Mesothelial cell of epicardium (in vitro differentiated cells): Measurements from ENCODE around the gene CTBP2. TPM values are rescaled to one million over a fixed set of nuclear protein-coding genes. Genes with fewer than 3 reads are reported as not detected.

Experiments
- DNase-seq, 2 experiments: peaks; one replicate each; pipeline ENCODE4 v3.0.0; 2021; ENCODE audit warnings: low spot score in 2 of 2; ENCODE audit not compliant: unreplicated experiment in 2 of 2
- H3K27ac Mint-ChIP-seq: 2 replicates; pipeline ENCODE4 v1.8.0; 2021; ENCODE audit warnings: mixed read lengths
- H3K27me3 Mint-ChIP-seq: 2 replicates; pipeline ENCODE4 v1.8.0; 2021; ENCODE audit warnings: low read depth, mixed read lengths
- H3K36me3 Mint-ChIP-seq: 2 replicates; pipeline ENCODE4 v1.8.0; 2021; ENCODE audit warnings: mixed read lengths
- H3K4me1 Mint-ChIP-seq: 2 replicates; pipeline ENCODE4 v1.8.0; 2021; ENCODE audit warnings: mixed read lengths
- H3K4me3 Mint-ChIP-seq: 2 replicates; pipeline ENCODE4 v1.8.0; 2021; ENCODE audit warnings: mild to moderate bottlenecking, moderate library complexity, mixed read lengths
- H3K9me3 Mint-ChIP-seq: 2 replicates; pipeline ENCODE4 v1.8.0; 2021; ENCODE audit warnings: mixed read lengths
- CTCF ChIP-seq: fragments of 200-600 bp; sonication (generic); IDR thresholded peaks from one replicate; pipeline ENCODE4 v1.5.0; 2021; ENCODE audit warnings: antibody characterized with exemption; ENCODE audit not compliant: unreplicated experiment
- total RNA-seq: library from RNA; stranded (reverse); gene quantifications from 3 replicates; pipeline ENCODE4 v1.2.1, GENCODE V29; 2021

The CTBP2 gene
- total RNA-seq, 1 donor from 2014 or later = 122 TPM

- peak in 1 of 2 experiments; percentile 53 for DNase-seq
- Mint-ChIP-seq H3K27ac (peak overlapping the region; percentile 99), H3K4me1 (peaks cover 56% of the 10 kb centered on the region), H3K9me3 (no peaks in the 10 kb centered on the region), H3K27me3 (no peaks in the 10 kb centered on the region), H3K4me3 (peak overlapping the region; percentile 97), H3K36me3 (no peaks in the 10 kb centered on the region)
- TF ChIP-seq CTCF = no peak
These were observed 1.5 kb downstream of the CTBP2 start for GRCh38 chr10:125158601-125159485.

DNA sequence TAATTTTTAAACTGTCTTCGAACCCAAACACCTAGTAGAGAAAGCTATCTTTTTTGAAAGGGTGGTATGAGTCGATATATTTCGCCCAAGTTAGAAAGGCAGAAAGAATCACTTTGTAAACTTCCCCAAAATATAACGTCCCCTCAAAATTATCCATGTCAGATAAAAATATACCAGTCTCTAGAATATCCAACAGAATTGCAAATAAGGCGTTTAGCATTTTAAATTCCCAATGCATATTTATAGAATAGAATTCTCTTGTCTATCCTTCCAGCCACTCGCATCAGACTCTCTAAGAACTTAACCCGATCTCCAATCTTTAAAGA lies 2.1 kb downstream of the CTBP2 start:
- no peak for DNase-seq
- Mint-ChIP-seq H3K36me3 (no peaks in the 10 kb centered on the region), H3K4me3 (peak overlapping the region; percentile 97), H3K27ac (peak overlapping the region; percentile 99), H3K27me3 (no peaks in the 10 kb centered on the region), H3K4me1 (peaks cover 62% of the 10 kb centered on the region), H3K9me3 (no peaks in the 10 kb centered on the region)
- TF ChIP-seq CTCF = no peak

DNA sequence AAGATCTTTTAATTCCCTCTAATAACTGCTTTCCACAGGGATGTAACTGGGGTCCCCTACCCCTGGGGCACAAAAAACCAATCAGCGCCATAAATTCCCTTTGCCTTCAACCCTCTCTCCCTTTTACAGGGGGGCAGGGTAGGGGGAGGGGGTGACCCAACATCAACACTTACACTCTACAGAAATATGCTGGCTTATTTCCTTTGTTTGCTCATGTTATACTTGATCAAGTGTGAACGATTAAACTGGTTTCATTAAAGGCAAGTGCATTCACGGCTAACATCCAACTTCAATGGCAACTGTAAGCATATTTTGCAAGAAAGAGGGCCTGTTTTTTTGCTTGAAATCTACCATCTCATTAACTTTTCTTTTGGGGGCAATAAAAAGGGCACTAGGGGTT lies 2.9 kb downstream of the CTBP2 start:
- H3K4me1 Mint-ChIP-seq = peaks cover 64% of the 10 kb centered on the region
- H3K27ac Mint-ChIP-seq = peak overlapping the region; percentile 92
- TF ChIP-seq CTCF = no peak
- H3K9me3 Mint-ChIP-seq = no peaks in the 10 kb centered on the region
- H3K4me3 Mint-ChIP-seq = peak overlapping the region; percentile 97
- no peaks in the 10 kb centered on the region for H3K27me3 Mint-ChIP-seq
- no peak for DNase-seq
- no peaks in the 10 kb centered on the region for H3K36me3 Mint-ChIP-seq

DNA sequence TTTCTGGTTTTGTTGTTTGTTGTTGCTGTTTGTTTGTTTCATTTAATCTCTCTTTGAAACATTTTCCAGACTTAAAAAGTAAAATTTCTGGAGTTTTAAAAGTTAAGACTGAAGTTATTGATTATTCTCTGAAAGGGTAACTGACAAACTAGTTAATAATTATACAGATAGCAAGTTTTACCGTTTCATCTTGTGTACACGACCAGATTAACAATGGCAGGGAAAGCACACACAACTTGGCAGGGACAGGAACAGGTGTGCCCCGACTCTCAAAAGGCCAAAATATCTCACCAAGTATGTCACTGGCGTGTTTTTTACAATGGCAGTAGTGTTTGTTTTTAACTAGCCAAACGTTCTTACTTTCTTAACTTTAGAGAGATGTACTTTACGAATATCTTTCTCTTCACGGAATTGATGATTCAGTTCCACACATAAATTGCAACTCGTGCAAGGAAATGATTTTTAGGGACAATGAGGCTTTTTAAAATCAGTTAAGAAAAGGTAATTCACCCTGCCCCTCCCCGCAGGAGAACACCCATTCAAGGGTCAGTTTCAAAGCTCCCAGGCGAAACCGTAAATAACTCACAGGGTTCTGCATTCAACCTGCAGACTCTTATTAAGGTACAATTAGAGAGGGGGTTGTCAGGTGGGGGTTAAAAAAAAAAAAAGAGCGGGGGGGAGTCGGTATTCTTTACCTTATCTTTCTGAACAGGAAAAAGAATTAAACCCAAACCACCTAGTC lies 3.5 kb downstream of the CTBP2 start:
- Mint-ChIP-seq H3K4me1 (peaks cover 63% of the 10 kb centered on the region), H3K27me3 (no peaks in the 10 kb centered on the region), H3K36me3 (no peaks in the 10 kb centered on the region), H3K9me3 (no peaks in the 10 kb centered on the region), H3K27ac (peak overlapping the region; percentile 92), H3K4me3 (peak overlapping the region; percentile 97)
- TF ChIP-seq CTCF = no peak
- DNase-seq = no peak

DNA sequence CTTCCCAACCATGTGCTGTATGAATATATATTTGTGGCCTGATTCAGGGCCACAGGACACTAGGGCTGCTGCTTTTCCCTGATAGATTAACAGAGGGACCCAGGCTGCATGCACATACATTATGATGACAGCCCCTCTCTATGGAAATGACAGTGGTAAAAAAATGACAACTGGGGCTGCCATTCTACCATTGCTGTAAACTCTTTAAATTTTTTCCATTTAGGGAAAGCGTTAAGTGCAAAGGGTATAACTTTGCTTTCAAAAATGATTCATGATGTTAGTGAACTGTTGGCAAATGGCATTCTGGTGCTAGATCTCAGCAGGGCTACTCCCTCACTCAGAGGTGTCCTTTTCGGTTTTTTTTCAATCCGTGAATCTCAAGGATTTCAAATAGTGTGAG lies 4.2 kb downstream of the CTBP2 start:
- no peak for DNase-seq
- Mint-ChIP-seq H3K9me3 (no peaks in the 10 kb centered on the region), H3K36me3 (no peaks in the 10 kb centered on the region), H3K27ac (peak overlapping the region; percentile 44), H3K4me3 (peak overlapping the region; percentile 17), H3K27me3 (no peaks in the 10 kb centered on the region), H3K4me1 (peaks cover 63% of the 10 kb centered on the region)
- no peak for TF ChIP-seq CTCF
